GM20431 (cell line): Measurements from ENCODE around the gene LAMC3.

Source experiments
- in situ Hi-C: fragments of 300-500 bp; cut with MseI, MboI; formaldehyde crosslinking; loops from one replicate; pipeline ENCODE4 v1.15.0; 2020; ENCODE audit warnings: low sequenced_read_pairs; ENCODE audit not compliant: unreplicated experiment

Gene LAMC3

DNA sequence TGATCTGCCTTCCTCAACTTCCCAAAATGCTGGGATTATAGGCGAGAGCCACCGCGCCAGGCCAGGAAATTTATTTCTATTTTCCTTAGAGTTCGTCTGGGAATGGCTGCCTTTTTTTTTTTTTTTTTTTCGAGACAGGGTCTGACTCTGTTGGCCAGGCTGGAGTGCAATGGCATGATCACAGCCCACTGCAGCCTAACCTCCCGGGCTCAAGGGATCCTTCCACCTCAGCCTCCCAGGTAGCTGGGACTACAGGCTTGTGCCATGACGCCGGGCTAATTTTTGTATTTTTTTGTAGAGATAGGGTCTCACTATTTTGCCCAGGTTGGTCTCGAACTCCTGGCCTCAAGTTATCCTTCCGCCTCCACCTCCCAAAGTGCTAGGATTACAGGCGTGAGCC, 888 bp upstream of the LAMC3 start:
- in situ Hi-C loops, result no loop called here

DNA sequence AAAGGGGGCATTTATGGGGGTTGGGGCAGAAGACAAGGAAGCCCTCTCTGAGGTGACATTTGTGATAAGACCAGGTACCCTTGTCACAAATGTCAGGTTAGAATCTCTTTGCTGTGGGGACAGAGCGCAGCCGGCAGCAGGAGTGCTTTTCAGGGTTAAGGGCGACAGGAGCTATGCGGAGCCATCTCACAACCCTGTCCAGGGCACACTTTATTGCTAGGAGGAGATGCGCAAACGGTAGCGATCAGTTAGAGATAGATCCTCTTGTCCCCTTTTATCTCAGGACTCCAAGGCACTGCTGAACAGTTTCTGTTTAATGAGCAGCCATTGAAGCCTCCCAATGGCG, 438 bp upstream of the LAMC3 start:
- in situ Hi-C loops, result no loop called here

GRCh38 chr9:131010482-131011273, 1.7 kb downstream of the LAMC3 start:
- in situ Hi-C loops, result no loop called here

DNA sequence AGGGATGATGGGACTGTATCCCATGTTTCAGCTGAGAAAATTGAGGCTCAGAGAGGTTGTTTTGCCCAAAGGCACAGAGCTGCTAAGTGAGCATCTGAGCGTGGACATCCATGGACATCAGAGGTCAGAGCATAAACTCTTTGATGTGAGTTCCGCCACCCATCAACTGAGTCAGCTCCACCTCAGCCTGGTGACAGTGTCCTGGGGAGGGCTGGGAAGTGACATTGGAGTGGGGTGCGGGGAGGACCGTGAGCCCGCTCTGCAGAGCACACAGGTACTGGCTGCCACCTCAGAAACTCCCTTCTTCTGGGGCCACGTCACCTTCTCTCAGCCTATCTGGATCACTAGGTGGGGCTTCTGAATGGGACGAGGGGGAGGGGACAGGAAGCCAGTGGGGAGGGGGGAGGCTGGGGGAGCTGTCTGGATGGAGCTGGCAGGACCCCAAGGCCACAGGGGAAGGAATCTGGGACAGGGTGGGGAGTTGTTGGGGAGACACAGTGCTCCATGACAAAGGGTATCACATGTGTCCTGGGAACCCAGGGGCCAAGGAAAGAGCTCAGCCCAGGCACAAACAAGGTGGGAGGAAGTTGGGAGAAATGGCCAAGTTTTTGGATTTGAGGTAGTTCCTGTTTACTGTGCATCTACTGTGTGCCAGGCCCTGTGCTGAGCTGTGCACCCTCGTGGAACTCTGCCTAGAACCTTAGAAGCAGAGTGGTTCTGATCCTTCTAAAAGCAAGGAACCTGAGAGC, 2.5 kb downstream of the LAMC3 start:
- in situ Hi-C loops, result no loop called here

DNA sequence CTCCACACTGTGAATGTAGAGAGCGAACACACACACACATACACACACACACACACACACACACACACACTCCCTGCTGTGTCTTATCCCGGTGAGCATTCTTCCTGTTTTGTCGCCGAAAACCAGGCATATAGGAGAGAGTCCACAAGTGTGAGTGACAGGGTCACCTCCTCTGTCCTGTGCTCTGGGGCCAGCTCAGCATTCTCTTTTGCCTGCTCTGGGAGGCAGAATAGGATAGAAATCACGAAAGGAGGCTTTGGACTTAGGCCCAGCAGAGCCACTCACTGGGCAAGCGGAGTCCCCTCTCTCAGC, 3.0 kb downstream of the LAMC3 start:
- in situ Hi-C loops, result no loop called here

GRCh38 chr9:131012396-131012917, 3.5 kb downstream of the LAMC3 start:
- in situ Hi-C loops, result no loop called here

- in situ Hi-C loops, result no loop called here
Measured at GRCh38 chr9:131013015-131013755, 4.2 kb downstream of the LAMC3 start.

DNA sequence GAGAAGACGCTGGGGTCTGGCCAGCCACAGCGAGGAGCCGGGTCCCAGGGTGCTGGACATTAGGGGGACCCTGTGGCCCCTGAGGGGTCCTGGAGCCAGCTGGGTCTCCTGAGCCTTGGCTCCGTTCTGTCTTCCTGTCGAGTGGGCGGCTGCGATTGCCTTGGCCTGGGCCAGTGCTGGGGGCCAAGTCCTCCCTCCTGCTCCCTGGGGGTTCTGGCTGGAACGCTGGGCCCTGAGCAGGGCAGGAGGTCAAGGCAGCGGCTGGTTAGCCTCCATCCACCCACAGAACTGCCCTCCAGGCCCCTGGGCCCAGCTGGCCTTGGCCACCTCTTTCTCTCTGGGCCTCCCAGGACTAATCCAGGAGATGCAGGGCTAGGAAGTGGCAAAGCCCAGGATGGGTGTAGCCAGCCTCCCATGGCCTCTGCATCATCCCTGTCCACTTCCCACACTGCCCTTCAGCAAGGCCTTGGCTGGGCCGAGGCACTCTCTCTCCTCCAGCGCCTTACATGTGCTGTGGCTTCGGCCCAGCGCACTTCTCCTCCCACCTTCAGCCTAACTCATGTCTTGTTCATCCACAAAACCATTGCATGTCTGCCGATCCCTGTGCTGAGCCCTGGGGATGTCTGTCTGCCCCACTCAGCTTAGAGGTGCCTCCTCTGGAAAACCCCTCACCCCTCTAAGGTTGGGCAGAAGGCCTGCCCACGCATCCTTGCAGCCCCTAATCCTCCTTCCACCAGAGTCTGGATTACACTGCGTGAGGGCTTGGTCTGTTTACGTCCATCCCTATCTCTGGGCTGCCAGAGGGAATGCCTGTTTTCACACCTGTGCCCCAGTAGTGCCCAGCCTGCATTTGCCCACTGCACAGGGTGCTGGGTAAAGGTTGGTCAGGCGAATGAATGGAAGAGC, 5.0 kb downstream of the LAMC3 start:
- in situ Hi-C loops, result no loop called here

DNA sequence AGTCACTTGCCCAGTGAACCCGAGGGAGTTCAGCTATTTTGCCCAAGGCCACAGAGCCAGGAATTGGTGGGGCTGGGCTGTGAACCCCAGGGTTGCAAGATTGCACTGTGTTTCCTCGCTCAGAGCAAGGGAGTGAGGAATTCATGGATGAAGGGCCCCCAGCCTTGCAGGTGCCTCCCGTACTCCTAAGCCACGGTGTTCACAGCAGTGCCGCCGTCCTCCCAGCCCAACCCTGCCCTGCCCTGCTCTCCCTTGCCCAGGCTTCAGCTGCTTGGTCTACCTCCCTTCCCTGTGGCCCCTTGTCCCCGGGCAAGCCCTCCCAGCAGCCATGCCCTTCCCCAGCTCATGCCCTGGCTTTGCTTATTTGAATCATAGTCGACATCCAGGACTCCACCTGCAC, 6.1 kb downstream of the LAMC3 start:
- in situ Hi-C loops, result no loop called here

GRCh38 chr9:131015876-131016397, 7.0 kb downstream of the LAMC3 start:
- in situ Hi-C loops, result no loop called here

- in situ Hi-C loops, result no loop called here
Measured at GRCh38 chr9:131017067-131017466, 8.1 kb downstream of the LAMC3 start.

- in situ Hi-C loops, result no loop called here
Measured at GRCh38 chr9:131018621-131019020, 9.6 kb downstream of the LAMC3 start.

GRCh38 chr9:131019388-131020239, 10.6 kb downstream of the LAMC3 start:
- in situ Hi-C loops, result no loop called here

DNA sequence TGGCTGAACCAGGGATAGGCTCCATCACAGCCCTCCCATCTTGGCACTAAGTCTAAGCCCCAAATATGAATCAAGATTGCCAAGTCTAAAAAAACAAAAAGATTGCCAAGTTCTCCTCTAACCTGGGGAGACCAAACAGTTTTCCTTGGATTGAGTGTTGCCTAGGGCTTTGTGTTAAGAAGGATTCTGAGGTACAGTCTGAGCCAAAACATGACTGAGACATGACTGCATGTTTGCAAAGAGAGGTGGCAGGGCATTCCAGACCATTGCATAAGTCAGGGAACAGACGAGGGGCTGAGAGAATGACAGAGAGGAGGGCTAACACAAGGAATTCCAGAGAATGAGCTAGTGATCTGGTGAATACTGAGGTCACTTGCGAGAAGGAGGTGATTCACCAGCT, 11.4 kb downstream of the LAMC3 start:
- in situ Hi-C loops, result no loop called here

DNA sequence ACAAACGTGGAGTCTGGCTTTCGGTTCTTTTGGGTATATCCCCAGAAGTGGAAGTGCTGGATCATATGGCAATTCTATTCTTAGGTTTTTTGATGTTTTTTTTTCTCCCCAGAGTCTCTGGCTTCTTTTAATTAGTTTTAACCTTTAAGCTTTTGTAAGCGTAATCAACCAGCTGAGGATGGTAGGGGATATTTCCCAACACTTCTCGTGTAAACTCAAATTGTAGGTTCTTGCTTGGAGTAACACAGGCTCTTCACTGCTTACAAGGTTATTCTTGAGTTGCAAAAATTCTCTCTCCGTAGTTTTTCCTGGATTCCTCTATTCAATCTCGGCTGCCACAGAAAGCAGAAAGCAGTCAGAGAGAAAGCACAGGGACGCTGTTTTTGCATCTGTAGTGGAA, 11.9 kb downstream of the LAMC3 start:
- in situ Hi-C loops, result no loop called here

DNA sequence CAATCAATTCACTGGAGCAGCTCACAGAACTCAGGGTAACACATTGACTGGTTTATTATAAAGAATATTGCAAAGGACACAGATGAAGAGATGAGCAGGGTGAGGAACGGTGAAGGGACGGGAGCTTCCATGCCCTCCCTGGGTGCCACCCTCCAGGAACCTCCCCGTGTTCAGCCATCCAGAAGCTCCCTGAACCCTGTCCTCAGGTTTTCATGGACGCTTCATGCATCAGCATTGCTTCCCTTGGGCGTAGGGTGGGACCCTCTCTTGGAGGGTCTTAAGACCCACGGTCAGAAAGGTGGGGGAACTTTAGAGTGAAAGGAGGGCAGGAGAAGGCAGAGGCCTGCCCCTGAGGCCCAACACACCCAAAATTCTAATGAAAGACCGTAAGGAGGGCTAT, 12.8 kb downstream of the LAMC3 start:
- in situ Hi-C loops, result no loop called here

DNA sequence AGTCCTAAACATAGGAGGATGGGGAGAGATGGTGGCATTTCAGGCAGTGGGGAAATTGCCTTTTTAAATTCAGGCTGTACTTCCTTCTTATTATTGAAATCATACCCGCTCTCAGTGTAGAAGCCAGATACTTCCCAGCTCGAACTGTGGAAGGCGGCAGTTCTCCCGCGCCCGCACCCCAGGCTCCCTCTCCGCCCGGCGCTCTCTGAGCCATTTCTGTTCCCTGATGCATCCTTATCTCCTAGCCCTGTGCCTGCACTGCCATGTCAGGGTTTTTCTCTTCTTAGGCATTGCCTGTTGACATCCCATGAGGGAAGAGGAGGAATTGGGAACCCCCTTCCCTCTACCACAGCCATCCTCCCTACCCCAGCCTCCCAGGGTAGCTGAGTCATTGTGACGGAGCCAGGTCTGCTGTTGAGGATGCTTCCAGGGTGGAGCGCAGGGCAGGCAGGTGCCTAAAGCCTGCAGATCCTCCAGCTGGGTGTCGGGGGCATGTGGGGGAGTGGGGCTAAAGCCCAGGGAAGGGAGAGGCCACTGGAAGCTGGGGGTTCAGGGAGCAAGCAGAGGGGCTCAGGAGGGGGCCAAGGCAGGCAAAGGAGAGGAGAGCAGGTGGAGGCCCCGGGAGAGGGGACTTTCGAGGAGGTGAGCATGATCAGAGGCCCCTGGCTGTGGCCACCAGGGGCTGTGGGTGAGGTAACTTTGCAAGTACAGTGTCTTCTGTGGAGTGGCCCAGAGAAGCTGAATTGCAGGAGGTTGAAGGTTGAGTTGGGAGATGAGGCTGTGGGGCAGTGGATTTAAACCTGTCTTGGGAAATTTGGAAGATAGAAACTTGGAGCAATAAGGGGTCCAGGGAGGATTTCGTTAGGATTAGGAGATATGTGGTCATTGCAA, 16.2 kb downstream of the LAMC3 start:
- in situ Hi-C loops, result loop anchor here (25.0 kb wide), 1 partner anchor 313 kb away; no protein-coding TSS in a partner anchor
